Neural progenitor cell (in vitro differentiated cells): Measurements from ENCODE around the gene ACTL10.

Experiments used
- CTCF ChIP-seq: fragments of 200-600 bp; sonication (generic); IDR thresholded peaks from 2 replicates; pipeline ENCODE4 v1.5.1; 2017; ENCODE audit warnings: antibody characterized with exemption, mild to moderate bottlenecking
- EZH2 ChIP-seq: fragments of 200-600 bp; sonication (generic); IDR thresholded peaks from 2 replicates; pipeline ENCODE4 v1.6.1; 2017; ENCODE audit warnings: antibody characterized with exemption, mild to moderate bottlenecking, moderate library complexity
- EZH2phosphoT487 ChIP-seq: fragments of 200-600 bp; sonication (generic); IDR thresholded peaks from 2 replicates; pipeline ENCODE4 v1.6.1; 2017; ENCODE audit warnings: antibody characterized with exemption

GRCh38 chr20:33667245-33667675 is 517 bp downstream of the ACTL10 start:
- no peak for TF ChIP-seq EZH2
- no peak for TF ChIP-seq CTCF
- no peak for TF ChIP-seq EZH2phosphoT487
